ENCODE results near the gene CD300C.

CD300C gene

GRCh38 chr17:74569020-74570003 lies 23.4 kb upstream of the CD300C start:
- ChIA-PET POLR2A (interaction anchor here (0.6 to 1.0 kb wide), 2 partner anchors 22 to 34 kb away, joined by 3 to 6 read pairs; no protein-coding TSS in a partner anchor), CTCF (interaction anchor here (0.7 to 1.9 kb wide), 11 partner anchors 8 to 203 kb away, joined by 3 to 13 read pairs (median 3); partner anchors contain the start of gene CD300LD)
- peak; percentile 91 to 97 (median 97) for DNase-seq
- Histone ChIP-seq H3K27me3 (replicated peaks in 2 of 5; ENCODE audit: control insufficient read depth in 4 of 5, insufficient read depth in 5 of 5, low read length in 4 of 5) (peaks cover 0 to 8% (median 0%) of the 10 kb centered on the region in 5 experiments), H3K27ac (ENCODE audit: insufficient read depth in 1 of 2, low read depth in 1 of 2, low read length in 2 of 2, poor library complexity in 1 of 2, severe bottlenecking in 2 of 2) (no peak overlapping the region), H3K4me1 (ENCODE audit: control extremely low read depth in 1 of 4, control insufficient read depth in 4 of 4, insufficient read depth in 4 of 4, low read length in 3 of 4) (peaks cover 0 to 36% (median 20%) of the 10 kb centered on the region in 4 experiments), H3K36me3 (ENCODE audit: control insufficient read depth in 4 of 4, insufficient read depth in 4 of 4, low read length in 3 of 4) (no peaks in the 10 kb centered on the region), H3K9me3 (ENCODE audit: control extremely low read depth in 1 of 5, control insufficient read depth in 4 of 5, insufficient read depth in 2 of 5, low read depth in 1 of 5, low read length in 4 of 5) (no peaks in the 10 kb centered on the region), H3K4me3 (ENCODE audit: control insufficient read depth in 1 of 7, extremely low read depth in 1 of 7, insufficient read depth in 4 of 7, low read depth in 2 of 7, low read length in 6 of 7) (peak overlapping the region in 2 of 7 experiments; percentile 22 to 24)
- 27% methylated on average over 25 of the region's 32 CpGs for WGBS (ENCODE audit: insufficient coverage)

DNA sequence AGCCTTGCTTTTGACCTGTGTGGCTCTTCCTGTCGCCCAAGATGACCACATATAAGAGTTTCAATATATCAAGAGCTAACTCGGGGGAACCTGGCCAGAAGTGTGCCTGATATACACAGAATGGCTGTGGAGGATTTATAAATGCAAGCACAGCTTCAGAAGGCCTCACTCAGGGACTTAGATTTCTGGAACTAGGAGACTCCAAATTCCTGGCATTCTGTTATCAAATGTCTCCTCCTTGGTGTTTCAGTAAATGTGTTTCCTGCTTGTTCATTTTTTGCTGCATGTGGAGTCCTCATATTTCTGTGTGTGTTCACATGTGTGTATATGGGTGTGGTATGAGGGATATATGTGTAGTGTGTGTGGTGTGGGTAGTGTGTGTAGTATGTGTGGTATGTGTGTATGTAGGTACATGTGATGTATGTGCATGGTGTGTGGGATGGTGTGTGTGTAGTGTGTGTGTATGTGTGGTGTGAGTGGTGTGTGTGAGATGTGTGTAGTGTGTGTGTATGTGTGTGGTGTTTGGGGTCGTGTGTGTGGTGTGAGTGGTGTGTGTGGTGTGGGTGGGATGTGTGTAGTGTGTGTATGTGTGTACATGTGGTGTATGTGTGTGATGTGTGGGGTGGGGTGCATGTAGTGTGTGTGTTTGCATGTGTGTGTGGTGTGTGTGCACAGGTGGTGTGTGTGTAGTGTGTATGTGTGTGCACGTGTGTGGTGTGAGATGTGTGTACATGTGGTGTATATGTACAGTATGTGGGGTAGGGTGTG lies 22.4 kb upstream of the CD300C start:
- WGBS (ENCODE audit: insufficient coverage) = 87% methylated on average over 3 of the region's 4 CpGs
- H3K9me3 ChIP-seq (ENCODE audit: control extremely low read depth in 1 of 5, control insufficient read depth in 4 of 5, insufficient read depth in 2 of 5, low read depth in 1 of 5, low read length in 4 of 5) = no peaks in the 10 kb centered on the region
- DNase-seq = no peak
- POLR2A ChIA-PET = no interaction called here
- H3K4me3 ChIP-seq (ENCODE audit: control insufficient read depth in 1 of 7, extremely low read depth in 1 of 7, insufficient read depth in 4 of 7, low read depth in 2 of 7, low read length in 6 of 7) = no peak overlapping the region
- H3K4me1 ChIP-seq (ENCODE audit: control extremely low read depth in 1 of 4, control insufficient read depth in 4 of 4, insufficient read depth in 4 of 4, low read length in 3 of 4) = peaks cover 0 to 36% (median 20%) of the 10 kb centered on the region in 4 experiments
- no peaks in the 10 kb centered on the region for H3K36me3 ChIP-seq (ENCODE audit: control insufficient read depth in 4 of 4, insufficient read depth in 4 of 4, low read length in 3 of 4)
- peaks cover 0 to 8% (median 0%) of the 10 kb centered on the region in 5 experiments for H3K27me3 ChIP-seq (replicated peaks in 2 of 5; ENCODE audit: control insufficient read depth in 4 of 5, insufficient read depth in 5 of 5, low read length in 4 of 5)
- no peak overlapping the region for H3K27ac ChIP-seq (ENCODE audit: insufficient read depth in 1 of 2, low read depth in 1 of 2, low read length in 2 of 2, poor library complexity in 1 of 2, severe bottlenecking in 2 of 2)
- CTCF ChIA-PET = interaction anchor here (1.3 to 3.4 kb wide), 4 partner anchors 10 to 89 kb away, joined by 3 to 15 read pairs (median 4); no protein-coding TSS in a partner anchor

GRCh38 chr17:74567397-74567796 lies 21.5 kb upstream of the CD300C start, which contains the start of gene CD300H:
CD300H (minus strand) TSS chr17:74567509.
- no peaks in the 10 kb centered on the region for H3K9me3 ChIP-seq (ENCODE audit: control extremely low read depth in 1 of 5, control insufficient read depth in 4 of 5, insufficient read depth in 2 of 5, low read depth in 1 of 5, low read length in 4 of 5)
- CTCF ChIA-PET = interaction anchor here (1.0 to 3.4 kb wide), 13 partner anchors 9 to 206 kb away, joined by 3 to 27 read pairs (median 4); partner anchors contain the start of genes BTBD17 and CD300LD
- no peak for DNase-seq
- peaks cover 0 to 36% (median 20%) of the 10 kb centered on the region in 4 experiments for H3K4me1 ChIP-seq (ENCODE audit: control extremely low read depth in 1 of 4, control insufficient read depth in 4 of 4, insufficient read depth in 4 of 4, low read length in 3 of 4)
- 64% methylated on average over 2 of the region's 2 CpGs for WGBS (ENCODE audit: insufficient coverage)
- no peaks in the 10 kb centered on the region for H3K36me3 ChIP-seq (ENCODE audit: control insufficient read depth in 4 of 4, insufficient read depth in 4 of 4, low read length in 3 of 4)
- POLR2A ChIA-PET = no interaction called here
- H3K27me3 ChIP-seq (replicated peaks in 2 of 5; ENCODE audit: control insufficient read depth in 4 of 5, insufficient read depth in 5 of 5, low read length in 4 of 5) = peaks cover 0 to 8% (median 0%) of the 10 kb centered on the region in 5 experiments
- H3K27ac ChIP-seq (ENCODE audit: insufficient read depth in 1 of 2, low read depth in 1 of 2, low read length in 2 of 2, poor library complexity in 1 of 2, severe bottlenecking in 2 of 2) = no peak within 1 kb of the TSS
- no peak within 1 kb of the TSS for H3K4me3 ChIP-seq (ENCODE audit: control insufficient read depth in 1 of 7, extremely low read depth in 1 of 7, insufficient read depth in 4 of 7, low read depth in 2 of 7, low read length in 6 of 7)

- POLR2A ChIA-PET = no interaction called here
- peak; percentile 54 to 61 (median 57) for DNase-seq
- Histone ChIP-seq H3K27me3 (replicated peaks in 2 of 5; ENCODE audit: control insufficient read depth in 4 of 5, insufficient read depth in 5 of 5, low read length in 4 of 5) (peaks cover 0 to 8% (median 0%) of the 10 kb centered on the region in 5 experiments), H3K9me3 (ENCODE audit: control extremely low read depth in 1 of 5, control insufficient read depth in 4 of 5, insufficient read depth in 2 of 5, low read depth in 1 of 5, low read length in 4 of 5) (no peaks in the 10 kb centered on the region), H3K4me1 (ENCODE audit: control extremely low read depth in 1 of 4, control insufficient read depth in 4 of 4, insufficient read depth in 4 of 4, low read length in 3 of 4) (peaks cover 0 to 36% (median 20%) of the 10 kb centered on the region in 4 experiments), H3K4me3 (ENCODE audit: control insufficient read depth in 1 of 7, extremely low read depth in 1 of 7, insufficient read depth in 4 of 7, low read depth in 2 of 7, low read length in 6 of 7) (no peak overlapping the region), H3K27ac (ENCODE audit: insufficient read depth in 1 of 2, low read depth in 1 of 2, low read length in 2 of 2, poor library complexity in 1 of 2, severe bottlenecking in 2 of 2) (no peak overlapping the region), H3K36me3 (ENCODE audit: control insufficient read depth in 4 of 4, insufficient read depth in 4 of 4, low read length in 3 of 4) (no peaks in the 10 kb centered on the region)
- 26% methylated on average over 9 of the region's 9 CpGs for WGBS (ENCODE audit: insufficient coverage)
- CTCF ChIA-PET = interaction anchor here (0.6 to 3.4 kb wide), 28 partner anchors 8 to 225 kb away, joined by 3 to 27 read pairs (median 4); partner anchors contain the start of genes BTBD17 and CD300LD
Measured at GRCh38 chr17:74566132-74566753, 20.3 kb upstream of the CD300C start.

DNA sequence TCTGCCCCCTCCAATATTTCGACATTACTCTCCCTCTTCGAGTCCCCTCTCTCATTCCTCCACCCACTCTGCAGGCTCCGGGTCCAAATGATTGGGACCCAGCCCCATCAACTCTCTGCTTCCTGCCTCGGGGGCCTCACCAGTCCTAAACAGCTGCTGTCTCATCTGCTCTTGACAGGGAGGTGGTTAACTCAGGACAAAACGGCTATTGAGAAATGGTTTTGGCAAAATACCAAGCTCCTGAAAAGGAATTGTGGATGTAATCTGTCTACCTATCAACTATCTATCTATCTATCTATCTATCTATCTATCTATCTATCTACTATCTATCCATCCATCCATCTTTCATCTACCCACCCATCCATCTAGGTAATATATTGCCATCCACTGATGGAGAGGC lies 19.2 kb upstream of the CD300C start:
- no peak overlapping the region for H3K27ac ChIP-seq (ENCODE audit: insufficient read depth in 1 of 2, low read depth in 1 of 2, low read length in 2 of 2, poor library complexity in 1 of 2, severe bottlenecking in 2 of 2)
- ChIA-PET POLR2A (no interaction called here), CTCF (interaction anchor here (1.5 to 3.4 kb wide), 6 partner anchors 9 to 171 kb away, joined by 3 to 20 read pairs (median 9); no protein-coding TSS in a partner anchor)
- DNase-seq = no peak
- H3K36me3 ChIP-seq (ENCODE audit: control insufficient read depth in 4 of 4, insufficient read depth in 4 of 4, low read length in 3 of 4) = no peaks in the 10 kb centered on the region
- H3K9me3 ChIP-seq (ENCODE audit: control extremely low read depth in 1 of 5, control insufficient read depth in 4 of 5, insufficient read depth in 2 of 5, low read depth in 1 of 5, low read length in 4 of 5) = no peaks in the 10 kb centered on the region
- peaks cover 0 to 34% (median 19%) of the 10 kb centered on the region in 4 experiments for H3K4me1 ChIP-seq (ENCODE audit: control extremely low read depth in 1 of 4, control insufficient read depth in 4 of 4, insufficient read depth in 4 of 4, low read length in 3 of 4)
- peaks cover 0 to 5% (median 0%) of the 10 kb centered on the region in 5 experiments for H3K27me3 ChIP-seq (replicated peaks in 2 of 5; ENCODE audit: control insufficient read depth in 4 of 5, insufficient read depth in 5 of 5, low read length in 4 of 5)
- H3K4me3 ChIP-seq (ENCODE audit: control insufficient read depth in 1 of 7, extremely low read depth in 1 of 7, insufficient read depth in 4 of 7, low read depth in 2 of 7, low read length in 6 of 7) = no peak overlapping the region
- 86% methylated on average over 4 of the region's 5 CpGs for WGBS (ENCODE audit: insufficient coverage)

- no peaks in the 10 kb centered on the region for H3K36me3 ChIP-seq (ENCODE audit: control insufficient read depth in 4 of 4, insufficient read depth in 4 of 4, low read length in 3 of 4)
- H3K9me3 ChIP-seq (ENCODE audit: control extremely low read depth in 1 of 5, control insufficient read depth in 4 of 5, insufficient read depth in 2 of 5, low read depth in 1 of 5, low read length in 4 of 5) = no peaks in the 10 kb centered on the region
- POLR2A ChIA-PET = no interaction called here
- H3K4me3 ChIP-seq (ENCODE audit: control insufficient read depth in 1 of 7, extremely low read depth in 1 of 7, insufficient read depth in 4 of 7, low read depth in 2 of 7, low read length in 6 of 7) = no peak overlapping the region
- WGBS (ENCODE audit: insufficient coverage) = 100% methylated on average over 1 of the region's 1 CpG
- CTCF ChIA-PET = no interaction called here
- no peak overlapping the region for H3K27ac ChIP-seq (ENCODE audit: insufficient read depth in 1 of 2, low read depth in 1 of 2, low read length in 2 of 2, poor library complexity in 1 of 2, severe bottlenecking in 2 of 2)
- H3K27me3 ChIP-seq (replicated peaks in 2 of 5; ENCODE audit: control insufficient read depth in 4 of 5, insufficient read depth in 5 of 5, low read length in 4 of 5) = no peaks in the 10 kb centered on the region
- DNase-seq = no peak
- peaks cover 0 to 16% (median 8%) of the 10 kb centered on the region in 4 experiments for H3K4me1 ChIP-seq (ENCODE audit: control extremely low read depth in 1 of 4, control insufficient read depth in 4 of 4, insufficient read depth in 4 of 4, low read length in 3 of 4)
Measured at GRCh38 chr17:74563358-74563757, 17.4 kb upstream of the CD300C start.
